ENCODE data around the gene CDKN1B. TPM values are rescaled to one million over a fixed set of nuclear protein-coding genes. Genes with fewer than 3 reads are reported as not detected.

CDKN1B gene
- total and polyA plus RNA-seq, 7 donors: 36.8 to 106 (median 52.5) TPM

- intact Hi-C loops (cut with DNase I): no loop called here
- no peak overlapping the region for H3K4me3 ChIP-seq
- no peak for DNase-seq
- no peak overlapping the region for H3K27ac ChIP-seq
- WGBS, 2 donors: 61 to 72% methylated on average over 3 of the region's 3 CpGs
- no peaks in the 10 kb centered on the region for H3K36me3 ChIP-seq
- H3K9me3 ChIP-seq: no peaks in the 10 kb centered on the region
- no peaks in the 10 kb centered on the region for H3K4me1 ChIP-seq
- no peaks in the 10 kb centered on the region for H3K27me3 ChIP-seq
- TF ChIP-seq, protein P1, sequence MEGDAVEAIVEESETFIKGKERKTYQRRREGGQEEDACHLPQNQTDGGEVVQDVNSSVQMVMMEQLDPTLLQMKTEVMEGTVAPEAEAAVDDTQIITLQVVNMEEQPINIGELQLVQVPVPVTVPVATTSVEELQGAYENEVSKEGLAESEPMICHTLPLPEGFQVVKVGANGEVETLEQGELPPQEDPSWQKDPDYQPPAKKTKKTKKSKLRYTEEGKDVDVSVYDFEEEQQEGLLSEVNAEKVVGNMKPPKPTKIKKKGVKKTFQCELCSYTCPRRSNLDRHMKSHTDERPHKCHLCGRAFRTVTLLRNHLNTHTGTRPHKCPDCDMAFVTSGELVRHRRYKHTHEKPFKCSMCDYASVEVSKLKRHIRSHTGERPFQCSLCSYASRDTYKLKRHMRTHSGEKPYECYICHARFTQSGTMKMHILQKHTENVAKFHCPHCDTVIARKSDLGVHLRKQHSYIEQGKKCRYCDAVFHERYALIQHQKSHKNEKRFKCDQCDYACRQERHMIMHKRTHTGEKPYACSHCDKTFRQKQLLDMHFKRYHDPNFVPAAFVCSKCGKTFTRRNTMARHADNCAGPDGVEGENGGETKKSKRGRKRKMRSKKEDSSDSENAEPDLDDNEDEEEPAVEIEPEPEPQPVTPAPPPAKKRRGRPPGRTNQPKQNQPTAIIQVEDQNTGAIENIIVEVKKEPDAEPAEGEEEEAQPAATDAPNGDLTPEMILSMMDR (IDR thresholded peaks at IDR 0.05): no peak
These were observed 40.6 kb upstream of the CDKN1B start for GRCh38 chr12:12676605-12677004.

DNA sequence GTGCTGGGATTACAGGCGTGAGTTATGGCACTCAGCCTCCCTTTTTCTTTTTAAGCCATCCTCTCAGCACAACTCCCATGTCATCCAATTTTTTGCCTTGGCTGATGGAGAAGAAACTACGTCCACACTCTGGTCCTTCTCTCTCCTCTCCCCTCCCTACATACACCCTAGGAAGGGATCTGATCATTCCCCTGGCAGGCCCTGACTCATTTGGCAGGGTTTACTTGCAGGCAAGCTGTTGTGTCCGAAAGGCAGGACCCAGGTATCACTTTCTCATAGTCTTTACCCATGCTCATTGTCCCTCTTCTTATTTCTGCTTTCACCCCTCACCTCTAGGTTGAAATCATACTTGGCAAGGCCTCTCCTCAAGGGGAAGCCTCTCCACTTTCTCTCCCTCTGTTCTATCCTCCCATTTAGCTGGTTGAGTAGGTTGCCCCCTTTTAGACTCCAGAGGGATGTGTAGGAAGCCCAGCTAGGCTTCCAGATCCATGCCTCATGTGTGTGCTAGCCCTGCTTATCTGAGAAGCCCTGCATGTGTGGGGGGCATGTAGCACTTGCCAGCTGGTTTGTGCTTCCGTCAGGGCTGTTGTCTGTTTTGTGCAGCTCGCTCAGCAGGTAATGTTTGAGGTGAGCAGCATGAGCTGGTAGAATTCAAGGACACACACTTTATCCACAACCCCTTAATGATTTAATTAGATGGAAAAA lies 36.0 kb upstream of the CDKN1B start:
- Histone ChIP-seq H3K27ac (no peak overlapping the region), H3K36me3 (no peaks in the 10 kb centered on the region), H3K4me3 (no peak overlapping the region), H3K4me1 (peaks cover 0 to 6% (median 6%) of the 10 kb centered on the region in 4 donors), H3K27me3 (no peaks in the 10 kb centered on the region), H3K9me3 (no peaks in the 10 kb centered on the region)
- WGBS, 2 donors: 93 to 95% methylated on average over 5 of the region's 5 CpGs
- no peak for DNase-seq
- intact Hi-C loops (cut with DNase I): no loop called here
- TF ChIP-seq EP300 (IDR thresholded peaks at IDR 0.05) (no peak), POLR2AphosphoS5 (IDR thresholded peaks at IDR 0.05) (no peak), POLR2A (IDR thresholded peaks at IDR 0.05) (no peak)
- TF ChIP-seq, protein P1 (IDR thresholded peaks at IDR 0.05): no peak

DNA sequence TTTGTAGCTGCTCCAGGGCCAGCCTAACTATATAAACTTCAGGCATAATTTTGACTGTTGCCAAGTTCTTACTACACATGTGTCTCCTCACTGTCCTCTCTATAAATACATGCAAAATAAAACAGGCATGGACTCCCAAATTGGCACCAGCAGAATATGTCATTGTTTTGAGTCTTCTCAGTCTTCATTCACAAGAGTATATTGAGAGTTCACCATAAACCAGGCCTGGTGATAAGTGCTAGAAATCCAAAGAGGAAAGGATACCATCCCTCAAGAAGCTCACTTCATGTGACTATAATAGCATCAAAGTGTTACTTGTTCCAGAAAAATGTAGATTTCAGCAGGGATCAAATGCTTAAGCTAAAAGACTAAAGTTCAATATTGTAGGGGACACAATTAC lies 34.9 kb upstream of the CDKN1B start:
- H3K9me3 ChIP-seq: no peaks in the 10 kb centered on the region
- H3K4me1 ChIP-seq: peaks cover 0 to 6% (median 6%) of the 10 kb centered on the region in 4 donors
- DNase-seq: no peak
- H3K36me3 ChIP-seq: no peaks in the 10 kb centered on the region
- intact Hi-C loops (cut with DNase I): no loop called here
- H3K4me3 ChIP-seq: no peak overlapping the region
- no peak overlapping the region for H3K27ac ChIP-seq
- H3K27me3 ChIP-seq: no peaks in the 10 kb centered on the region
- TF ChIP-seq, protein P1 (IDR thresholded peaks at IDR 0.05): no peak
- no peak for TF ChIP-seq POLR2AphosphoS5 (IDR thresholded peaks at IDR 0.05)
- TF ChIP-seq EP300 (IDR thresholded peaks at IDR 0.05): no peak
- TF ChIP-seq POLR2A (IDR thresholded peaks at IDR 0.05): no peak

- TF ChIP-seq EP300 (IDR thresholded peaks at IDR 0.05) (no peak), POLR2A (IDR thresholded peaks at IDR 0.05) (no peak), POLR2AphosphoS5 (IDR thresholded peaks at IDR 0.05) (no peak)
- TF ChIP-seq, protein P1 (IDR thresholded peaks at IDR 0.05): no peak
- Histone ChIP-seq H3K4me3 (no peak overlapping the region), H3K4me1 (peaks cover 0 to 6% (median 6%) of the 10 kb centered on the region in 4 donors), H3K27me3 (no peaks in the 10 kb centered on the region), H3K36me3 (no peaks in the 10 kb centered on the region), H3K9me3 (no peaks in the 10 kb centered on the region), H3K27ac (no peak overlapping the region)
- intact Hi-C loops (cut with DNase I): no loop called here
- WGBS, 2 donors: 89 to 91% methylated on average over 4 of the region's 4 CpGs
- DNase-seq: no peak
These were observed 34.0 kb upstream of the CDKN1B start for GRCh38 chr12:12683136-12683697.

DNA sequence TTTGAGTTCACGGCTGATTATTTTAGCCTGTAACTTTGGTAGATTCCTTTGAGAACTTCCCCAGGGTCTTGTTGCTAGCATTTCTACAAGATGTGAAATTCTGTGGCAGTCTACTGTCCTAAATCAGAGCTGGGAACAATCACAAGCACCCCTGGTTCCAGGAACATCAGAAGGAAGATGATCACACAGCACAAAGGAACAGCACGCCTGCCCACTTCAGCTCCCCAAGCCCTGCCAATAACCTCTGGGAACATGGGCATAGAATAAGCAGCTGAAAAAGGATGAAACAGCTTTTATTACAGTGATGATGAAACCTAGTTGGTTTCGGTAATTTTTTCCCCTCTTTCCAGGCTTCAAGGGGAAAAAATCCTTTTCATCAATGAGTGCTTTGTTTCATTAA lies 33.4 kb upstream of the CDKN1B start:
- no peak for DNase-seq
- WGBS, 2 donors: 80 to 86% methylated on average over 3 of the region's 3 CpGs
- H3K36me3 ChIP-seq: no peaks in the 10 kb centered on the region
- TF ChIP-seq POLR2AphosphoS5 (IDR thresholded peaks at IDR 0.05) (no peak), POLR2A (IDR thresholded peaks at IDR 0.05) (no peak), EP300 (IDR thresholded peaks at IDR 0.05) (no peak)
- TF ChIP-seq, protein P1 (IDR thresholded peaks at IDR 0.05): no peak
- H3K4me3 ChIP-seq: no peak overlapping the region
- H3K4me1 ChIP-seq: peaks cover 0 to 6% (median 6%) of the 10 kb centered on the region in 4 donors
- H3K9me3 ChIP-seq: no peaks in the 10 kb centered on the region
- no peak overlapping the region for H3K27ac ChIP-seq
- intact Hi-C loops (cut with DNase I): no loop called here
- H3K27me3 ChIP-seq: no peaks in the 10 kb centered on the region
